SU-DHL-6 (cell line): ENCODE measurements around the gene TMPRSS5.

Experiments used
- H2AFZ ChIP-seq: fragments of 200-600 bp; sonication (generic); 2 replicates; pipeline ENCODE4 v1.6.1; 2014; ENCODE audit warnings: low read depth, mild to moderate bottlenecking, moderate library complexity, mixed read lengths, antibody characterized with exemption, low read length; ENCODE audit not compliant: severe bottlenecking
- H3F3A ChIP-seq: fragments of 200-600 bp; shearing (Covaris generic); 2 replicates; pipeline ENCODE4 v1.6.0; 2016; ENCODE audit warnings: antibody characterized with exemption, mild to moderate bottlenecking; ENCODE audit not compliant: insufficient read depth
- H3K27ac ChIP-seq: fragments of 200-600 bp; sonication (generic); 2 replicates; pipeline ENCODE4 v1.5.1; 2016; ENCODE audit warnings: low read depth, mild to moderate bottlenecking, low read length, moderate library complexity, mixed read lengths
- H3K27me3 ChIP-seq: fragments of 200-600 bp; sonication (generic), shearing (Covaris generic); 2 replicates; pipeline ENCODE4 v1.6.0; 2014; ENCODE audit warnings: mild to moderate bottlenecking, low read length
- H3K36me3 ChIP-seq: fragments of 200-600 bp; sonication (generic); 2 replicates; pipeline ENCODE4 v1.6.1; 2014; ENCODE audit warnings: mild to moderate bottlenecking, low read length, mixed read lengths
- H3K4me2 ChIP-seq: fragments of 300-600, 200-600 bp; shearing (Covaris generic), sonication (generic); 2 replicates; pipeline ENCODE4 v1.6.0; 2014; ENCODE audit warnings: low read length, low read depth, mild to moderate bottlenecking; ENCODE audit not compliant: poor library complexity, severe bottlenecking
- H3K4me3 ChIP-seq: fragments of 200-600 bp; sonication (generic); 2 replicates; pipeline ENCODE4 v1.5.1; 2014; ENCODE audit warnings: antibody characterized with exemption, low read length, mild to moderate bottlenecking, mixed read lengths; ENCODE audit not compliant: insufficient read depth, poor library complexity, severe bottlenecking
- H3K79me2 ChIP-seq: fragments of 200-600 bp; sonication (generic); 2 replicates; pipeline ENCODE4 v1.6.1; 2014; ENCODE audit warnings: mild to moderate bottlenecking, low read length, moderate library complexity; ENCODE audit not compliant: insufficient read depth
- H3K9ac ChIP-seq: fragments of 200-600 bp; sonication (generic); 2 replicates; pipeline ENCODE4 v1.7.0; 2014; ENCODE audit warnings: mild to moderate bottlenecking, low read length
- H3K9me2 ChIP-seq: fragments of 200-600 bp; sonication (generic); replicated peaks from 2 replicates; pipeline ENCODE4 v1.6.1; 2014; ENCODE audit warnings: low read length; ENCODE audit not compliant: insufficient read depth
- H3K9me3 ChIP-seq: fragments of 200-600 bp; sonication (generic); 2 replicates; pipeline ENCODE4 v1.6.1; 2014; ENCODE audit warnings: low read length, mixed read lengths; ENCODE audit not compliant: insufficient read depth
- H4K20me1 ChIP-seq: fragments of 200-600 bp; sonication (generic); 2 replicates; pipeline ENCODE4 v1.6.1; 2014; ENCODE audit warnings: low read depth, mild to moderate bottlenecking, antibody characterized with exemption, low read length, moderate library complexity, mixed read lengths
- EZH2phosphoT487 ChIP-seq: fragments of 200-600 bp; sonication (generic), shearing (Covaris generic); conservative IDR thresholded peaks from 2 replicates; pipeline ENCODE4 v1.6.1; 2018; ENCODE audit warnings: mild to moderate bottlenecking, antibody characterized with exemption, low read length, moderate library complexity, mixed read lengths
- TF ChIP-seq, protein P1 (sequence below): fragments of 200-600 bp; sonication (generic); IDR thresholded peaks from one replicate; pipeline ENCODE4 v1.5.1; 2017; ENCODE audit warnings: antibody characterized with exemption, mild to moderate bottlenecking, low read length, moderate library complexity; ENCODE audit not compliant: insufficient read depth, poor library complexity, severe bottlenecking

The TMPRSS5 gene

DNA sequence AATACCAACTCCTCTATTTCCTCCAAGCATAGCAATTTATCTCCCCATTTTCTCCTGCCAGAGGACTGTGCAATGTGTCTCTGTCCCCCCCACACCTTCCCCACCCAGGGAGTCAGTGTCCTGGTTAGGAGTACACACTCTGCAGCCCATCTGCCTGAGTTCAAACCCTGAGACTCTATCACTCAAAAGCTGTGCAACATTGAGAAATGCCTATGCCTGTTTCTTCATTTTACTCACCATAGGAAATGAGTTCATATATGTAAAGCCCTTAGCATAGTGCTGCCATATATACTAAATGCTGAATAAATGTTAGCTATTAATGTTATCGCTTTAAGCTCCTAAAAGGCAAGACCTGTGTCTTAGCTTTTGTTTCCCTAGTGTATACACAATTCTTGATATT lies 64.0 kb downstream of the TMPRSS5 start:
- Histone ChIP-seq H3K36me3 (no peaks in the 10 kb centered on the region), H3F3A (no peaks in the 10 kb centered on the region), H3K79me2 (no peaks in the 10 kb centered on the region), H4K20me1 (no peaks in the 10 kb centered on the region), H3K9me2 (no peaks in the 10 kb centered on the region), H2AFZ (no peak overlapping the region), H3K4me3 (no peak overlapping the region), H3K27me3 (no peaks in the 10 kb centered on the region), H3K9ac (no peak overlapping the region), H3K27ac (no peak overlapping the region), H3K4me2 (no peak overlapping the region), H3K9me3 (no peaks in the 10 kb centered on the region)
- TF ChIP-seq, protein P1, sequence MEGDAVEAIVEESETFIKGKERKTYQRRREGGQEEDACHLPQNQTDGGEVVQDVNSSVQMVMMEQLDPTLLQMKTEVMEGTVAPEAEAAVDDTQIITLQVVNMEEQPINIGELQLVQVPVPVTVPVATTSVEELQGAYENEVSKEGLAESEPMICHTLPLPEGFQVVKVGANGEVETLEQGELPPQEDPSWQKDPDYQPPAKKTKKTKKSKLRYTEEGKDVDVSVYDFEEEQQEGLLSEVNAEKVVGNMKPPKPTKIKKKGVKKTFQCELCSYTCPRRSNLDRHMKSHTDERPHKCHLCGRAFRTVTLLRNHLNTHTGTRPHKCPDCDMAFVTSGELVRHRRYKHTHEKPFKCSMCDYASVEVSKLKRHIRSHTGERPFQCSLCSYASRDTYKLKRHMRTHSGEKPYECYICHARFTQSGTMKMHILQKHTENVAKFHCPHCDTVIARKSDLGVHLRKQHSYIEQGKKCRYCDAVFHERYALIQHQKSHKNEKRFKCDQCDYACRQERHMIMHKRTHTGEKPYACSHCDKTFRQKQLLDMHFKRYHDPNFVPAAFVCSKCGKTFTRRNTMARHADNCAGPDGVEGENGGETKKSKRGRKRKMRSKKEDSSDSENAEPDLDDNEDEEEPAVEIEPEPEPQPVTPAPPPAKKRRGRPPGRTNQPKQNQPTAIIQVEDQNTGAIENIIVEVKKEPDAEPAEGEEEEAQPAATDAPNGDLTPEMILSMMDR: no peak

DNA sequence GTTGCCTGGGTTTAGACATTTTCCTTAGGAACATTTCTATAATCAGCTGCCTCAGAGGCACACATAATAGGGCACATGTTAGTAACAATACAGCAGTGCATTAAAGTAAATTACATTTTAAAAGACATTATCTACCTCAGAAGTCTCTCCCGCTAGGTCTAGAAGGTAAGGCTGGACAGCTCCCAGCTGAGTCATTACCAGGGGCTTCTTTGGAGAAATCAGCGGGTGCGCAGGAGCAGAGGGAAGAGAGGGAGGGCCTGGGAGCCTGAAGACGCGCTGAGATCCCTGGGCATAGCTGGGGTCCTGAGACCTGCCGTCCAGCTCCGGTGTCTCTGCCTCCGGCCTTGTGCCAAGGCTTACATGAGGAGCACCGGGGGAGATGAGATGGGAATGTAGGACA lies 67.7 kb downstream of the TMPRSS5 start:
- TF ChIP-seq, protein P1: no peak

DNA sequence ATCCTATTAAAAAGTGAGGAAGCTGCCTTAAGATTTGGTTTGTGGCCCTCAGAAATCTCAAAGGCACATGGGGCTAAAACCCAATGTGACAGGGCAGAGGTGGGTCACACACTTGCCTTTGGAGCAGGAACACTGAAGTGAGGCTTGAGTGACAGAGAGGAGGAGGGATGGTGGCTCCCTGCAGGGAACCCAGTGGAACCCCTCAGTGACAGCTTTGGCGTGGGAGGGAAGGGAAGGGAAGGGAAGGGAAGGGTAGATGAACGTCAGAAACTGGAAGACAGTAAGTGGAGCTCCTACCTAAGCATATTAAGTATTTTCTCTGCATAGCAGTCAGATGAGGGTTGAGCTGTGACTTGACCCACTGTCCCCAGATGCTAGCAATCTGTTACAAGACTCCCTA lies 68.5 kb downstream of the TMPRSS5 start:
- Histone ChIP-seq H3K27me3 (no peaks in the 10 kb centered on the region), H3K4me3 (no peak overlapping the region), H3F3A (no peaks in the 10 kb centered on the region), H3K27ac (no peak overlapping the region), H3K79me2 (no peaks in the 10 kb centered on the region), H2AFZ (no peak overlapping the region), H3K9me2 (no peaks in the 10 kb centered on the region), H3K9me3 (no peaks in the 10 kb centered on the region), H3K9ac (no peak overlapping the region), H3K4me2 (no peak overlapping the region), H3K36me3 (no peaks in the 10 kb centered on the region), H4K20me1 (no peaks in the 10 kb centered on the region)
- TF ChIP-seq, protein P1: no peak
- no peak for TF ChIP-seq EZH2phosphoT487

More for the DNA sequence above, 67.7 kb downstream of the TMPRSS5 start:
- Histone ChIP-seq H3K36me3 (no peaks in the 10 kb centered on the region), H4K20me1 (no peaks in the 10 kb centered on the region), H3K9ac (no peak overlapping the region), H3K4me2 (no peak overlapping the region), H3K27ac (no peak overlapping the region), H2AFZ (no peak overlapping the region), H3K9me3 (no peaks in the 10 kb centered on the region), H3K9me2 (no peaks in the 10 kb centered on the region), H3K4me3 (no peak overlapping the region), H3K79me2 (no peaks in the 10 kb centered on the region), H3F3A (no peaks in the 10 kb centered on the region), H3K27me3 (no peaks in the 10 kb centered on the region)
